HCT116 (cell line): ENCODE data around the gene CD93. TPM values are rescaled to one million over a fixed set of nuclear protein-coding genes. Genes with fewer than 3 reads are reported as not detected.

Source experiments
- ATAC-seq: fragments of 200-7000 bp; cut with Tn5 transposase; 2 replicates; pipeline ENCODE4 v1.9.1; 2020; ENCODE audit warnings: mild to moderate bottlenecking, moderate library complexity
- BruUV-seq: library from RNA; stranded (reverse); fragments of 400-500 nt; replicated peaks from 2 replicates; lab custom pipeline; 2021; lab: Mats Ljungman, UMichigan
- CTCF ChIA-PET: fragments of 300-600 bp; sonication (Branson Sonifier 250); formaldehyde crosslinking; loops from one replicate; lab custom pipeline; 2021; ENCODE audit warnings: antibody characterized with exemption; lab: Charles Lee
- POLR2A ChIA-PET: fragments of 300-600, 350-600 bp; sonication (Branson Sonifier 250); formaldehyde crosslinking; loops from one replicate; lab custom pipeline; 2021; ENCODE audit warnings: antibody characterized with exemption; lab: Charles Lee
- RAD21 ChIA-PET, 2 experiments: fragments of 300-600 bp; sonication (Branson Sonifier 250); formaldehyde crosslinking; loops; one replicate each; lab custom pipeline; 2023; ENCODE audit warnings: low total read pairs in 2 of 2; ENCODE audit not compliant: uncharacterized antibody in 2 of 2, unreplicated experiment in 2 of 2, low non-redundant PET in 1 of 2; lab: Charles Lee
- DNase-seq: peaks from one replicate; pipeline ENCODE4 v3.0.0-alpha.2; 2010; ENCODE audit warnings: low read depth, low spot score
- H2AFZ ChIP-seq: fragments of 200-600 bp; shearing (Covaris generic), sonication (generic); 2 replicates; pipeline ENCODE4 v1.6.1; 2017; ENCODE audit warnings: low read depth, mixed run types, mixed read lengths, antibody characterized with exemption, low read length; ENCODE audit not compliant: poor library complexity, severe bottlenecking
- H3K27ac ChIP-seq: 2 replicates; pipeline ENCODE4 v1.5.1; 2012; ENCODE audit warnings: low read depth, low read length
- H3K27me3 ChIP-seq: fragments of 200-600 bp; sonication (generic); 2 replicates; pipeline ENCODE4 v1.6.1; 2016; ENCODE audit warnings: mixed run types, low read length, mixed read lengths; ENCODE audit not compliant: insufficient read depth
- H3K36me3 ChIP-seq, 2 experiments: fragments of 200-500 bp in 1 of 2; fragments of 200-600 bp in 1 of 2; sonication (Bioruptor generic) in 1 of 2; sonication (generic) in 1 of 2; 2 replicates each; pipeline versions ENCODE4 v1.5.1 to v1.6.1; 2014 to 2016; ENCODE audit warnings: low read length in 2 of 2, inconsistent platforms in 1 of 2, mixed read lengths in 1 of 2, mixed run types in 1 of 2; ENCODE audit not compliant: insufficient read depth in 2 of 2, control insufficient read depth in 1 of 2
- H3K4me1 ChIP-seq, 2 experiments: fragments of 200-600 bp in 1 of 2; sonication (generic) in 1 of 2; 2 replicates each; pipeline versions ENCODE4 v1.5.1 to v1.6.1; 2012 to 2017; ENCODE audit warnings: low read length in 2 of 2, inconsistent platforms in 1 of 2, mild to moderate bottlenecking in 1 of 2, mixed read lengths in 1 of 2, mixed run types in 1 of 2, moderate library complexity in 1 of 2; ENCODE audit not compliant: insufficient read depth in 2 of 2, control insufficient read depth in 1 of 2
- H3K4me2 ChIP-seq: fragments of 200-600 bp; sonication (generic); 2 replicates; pipeline ENCODE4 v1.6.1; 2017; ENCODE audit warnings: mixed run types, low read length, mixed read lengths
- H3K4me3 ChIP-seq, 2 experiments: fragments of 200-600 bp in 1 of 2; sonication (generic) in 1 of 2; replicated peaks in 1 of 2; 2 replicates each; pipeline ENCODE4 v1.5.1; 2011 to 2016; ENCODE audit warnings: low read length in 2 of 2, control low read depth in 1 of 2, low read depth in 1 of 2, mild to moderate bottlenecking in 1 of 2, mixed read lengths in 1 of 2, mixed run types in 1 of 2
- H3K79me2 ChIP-seq: fragments of 200-600 bp; sonication (generic); 2 replicates; pipeline ENCODE4 v1.6.1; 2017; ENCODE audit warnings: mild to moderate bottlenecking, mixed run types, low read length, moderate library complexity, mixed read lengths; ENCODE audit not compliant: insufficient read depth
- H3K9ac ChIP-seq: fragments of 200-600 bp; sonication (generic); 2 replicates; pipeline ENCODE4 v1.6.1; 2016; ENCODE audit warnings: low read length, mixed read lengths
- H3K9me2 ChIP-seq: fragments of 200-600 bp; sonication (generic), shearing (Covaris generic); 2 replicates; pipeline ENCODE4 v1.6.1; 2017; ENCODE audit warnings: mixed run types, mild to moderate bottlenecking, moderate library complexity; ENCODE audit not compliant: insufficient read depth
- H3K9me3 ChIP-seq, 2 experiments: fragments of 200-500 bp in 1 of 2; fragments of 200-600 bp in 1 of 2; sonication (Bioruptor generic) in 1 of 2; sonication (generic) in 1 of 2; 2 replicates each; pipeline ENCODE4 v1.6.1; 2014 to 2017; ENCODE audit warnings: low read length in 2 of 2, mixed read lengths in 2 of 2, inconsistent platforms in 1 of 2, low read depth in 1 of 2, mild to moderate bottlenecking in 1 of 2, mixed run types in 1 of 2, moderate library complexity in 1 of 2; ENCODE audit not compliant: control insufficient read depth in 1 of 2, insufficient read depth in 1 of 2
- H4K20me1 ChIP-seq: fragments of 200-600 bp; sonication (generic), shearing (Covaris generic); 2 replicates; pipeline ENCODE4 v1.6.1; 2017; ENCODE audit warnings: mixed run types, mild to moderate bottlenecking, moderate library complexity; ENCODE audit not compliant: insufficient read depth
- ATF3 ChIP-seq: IDR thresholded peaks from 2 replicates; pipeline ENCODE4 v1.6.1; 2012
- CBX3 ChIP-seq: IDR thresholded peaks from 2 replicates; pipeline ENCODE4 v1.6.1; 2012; ENCODE audit warnings: low read depth
- CEBPB ChIP-seq: IDR thresholded peaks from 2 replicates; pipeline ENCODE4 v1.6.1; 2012; ENCODE audit warnings: low read depth
- EGR1 ChIP-seq: IDR thresholded peaks from 2 replicates; pipeline ENCODE4 v1.6.1; 2012; ENCODE audit warnings: low read depth
- EZH2 ChIP-seq: fragments of 200-600 bp; sonication (generic); IDR thresholded peaks from 2 replicates; pipeline ENCODE4 v1.6.1; 2017; ENCODE audit warnings: antibody characterized with exemption, mixed run types
- MAX ChIP-seq: IDR thresholded peaks from 2 replicates; pipeline ENCODE4 v1.6.1; 2012
- POLR2AphosphoS5 ChIP-seq: IDR thresholded peaks from 2 replicates; pipeline ENCODE4 v1.6.1; 2011; ENCODE audit warnings: mild to moderate bottlenecking, low read depth, low read length, moderate library complexity
- SRF ChIP-seq: IDR thresholded peaks from 2 replicates; pipeline ENCODE4 v1.6.1; 2012; ENCODE audit warnings: low read depth
- YY1 ChIP-seq: IDR thresholded peaks from 2 replicates; pipeline ENCODE4 v1.6.1; 2011; ENCODE audit warnings: low read length, low read depth, moderate library complexity, mild to moderate bottlenecking; ENCODE audit not compliant: insufficient replicate concordance; ENCODE audit errors: extremely low read depth
- ZNF274 ChIP-seq: fragments of 200-500 bp; sonication (Bioruptor generic); IDR thresholded peaks from 2 replicates; pipeline ENCODE4 v1.6.1; 2014; ENCODE audit warnings: mild to moderate bottlenecking, low read depth, low read length, inconsistent platforms
- intact Hi-C: fragments of 100-400 bp; cut with micrococcal nuclease; formaldehyde crosslinking; loops from 2 replicates; pipeline ENCODE4 v1.10.0; 2022
- total RNA-seq: library from RNA; stranded (reverse); gene quantifications from one replicate; pipeline ENCODE4 v1.2.1, GENCODE V29; 2021; ENCODE audit not compliant: unreplicated experiment

The CD93 gene
- total RNA-seq, 1 experiment from 2014 or later, result 0.07 TPM

GRCh38 chr20:23050076-23050838, 35.9 kb downstream of the CD93 start:
- Histone ChIP-seq H3K27me3 (peaks cover 12% of the 10 kb centered on the region; the same call in 1 of the 2 replicates), H3K79me2 (no peaks in the 10 kb centered on the region), H3K36me3 (no peaks in the 10 kb centered on the region), H3K4me2 (peak overlapping the region; percentile 99), H3K4me3 (peak overlapping the region; percentile 51 to 67), H3K9me2 (no peaks in the 10 kb centered on the region), H3K4me1 (peaks cover 3 to 31% of the 10 kb centered on the region in 2 experiments; a peak in 3 of 4 replicates), H4K20me1 (no peaks in the 10 kb centered on the region), H3K9me3 (no peaks in the 10 kb centered on the region), H2AFZ (peak overlapping the region; percentile 88), H3K27ac (no peak overlapping the region), H3K9ac (peak overlapping the region; percentile 57)
- CTCF ChIA-PET, result interaction anchor here (0.6 to 2.9 kb wide), 18 partner anchors 11 to 359 kb away, joined by 3 to 47 read pairs (median 4); no protein-coding TSS in a partner anchor
- ATAC-seq (peak; percentile 76), DNase-seq (no peak)
- RAD21 ChIA-PET, result interaction anchor here (0.6 to 2.0 kb wide), 6 partner anchors 8 to 359 kb away, joined by 3 to 18 read pairs (median 3); no protein-coding TSS in a partner anchor
- intact Hi-C loops, result loop anchor here (1.0 to 10.0 kb wide), 2 partner anchors 151 to 275 kb away; no protein-coding TSS in a partner anchor
- POLR2A ChIA-PET, result interaction anchor here (1.0 to 1.1 kb wide), 2 partner anchors 12 to 151 kb away, joined by 3 to 4 read pairs; no protein-coding TSS in a partner anchor
- BruUV-seq, result no TSS peak
- TF ChIP-seq POLR2AphosphoS5 (peak; percentile 4; the same call in 1 of the 2 replicates), CEBPB (no peak), MAX (peak; percentile 48; the same call in 1 of the 2 replicates)

- no peaks in the 10 kb centered on the region for H3K9me2 ChIP-seq
- H3K27ac ChIP-seq, result no peak within 1 kb of the TSS
- DNase-seq, result no peak
- CTCF ChIA-PET, result interaction anchor here (0.6 to 2.9 kb wide), 6 partner anchors 27 to 358 kb away, joined by 3 to 47 read pairs (median 6); no protein-coding TSS in a partner anchor
- peak within 1 kb of the TSS; percentile 57 for H3K9ac ChIP-seq
- RAD21 ChIA-PET, result interaction anchor here (0.7 to 2.0 kb wide), 3 partner anchors 13 to 358 kb away, joined by 3 to 18 read pairs (median 3); no protein-coding TSS in a partner anchor
- POLR2A ChIA-PET, result no interaction called here
- H3K27me3 ChIP-seq, result peaks cover 8% of the 10 kb centered on the region; the same call in 1 of the 2 replicates
- H3K79me2 ChIP-seq, result no peaks in the 10 kb centered on the region
- no peaks in the 10 kb centered on the region for H3K36me3 ChIP-seq
- ATAC-seq, result peak; percentile 76
- peak within 1 kb of the TSS; percentile 99 for H3K4me2 ChIP-seq
- intact Hi-C loops, result loop anchor here (1.0 to 10.0 kb wide), 2 partner anchors 152 to 275 kb away; no protein-coding TSS in a partner anchor
- no peaks in the 10 kb centered on the region for H3K9me3 ChIP-seq
- H2AFZ ChIP-seq, result peak within 1 kb of the TSS; percentile 88
- peak within 1 kb of the TSS; percentile 51 to 67 for H3K4me3 ChIP-seq
- peaks cover 3 to 31% of the 10 kb centered on the region in 2 experiments; a peak in 3 of 4 replicates for H3K4me1 ChIP-seq
- no TSS peak for BruUV-seq
- H4K20me1 ChIP-seq, result no peaks in the 10 kb centered on the region
- TF ChIP-seq POLR2AphosphoS5, result peak; percentile 8
- no peak for TF ChIP-seq CBX3
- no peak for TF ChIP-seq SRF
- peak; percentile 26; the same call in 1 of the 2 replicates for TF ChIP-seq MAX
- no peak for TF ChIP-seq CEBPB
- TF ChIP-seq ATF3, result no peak
- TF ChIP-seq YY1, result no peak
- no peak for TF ChIP-seq EZH2
- TF ChIP-seq ZNF274, result no peak
- no peak for TF ChIP-seq EGR1
Observed at GRCh38 chr20:23049201-23050075, 36.7 kb downstream of the CD93 start, which contains the start of gene THBD. TSS of gene THBD (minus strand) at chr20:23049672. CDS start at chr20:23049504, 168 bp downstream.
